Transverse colon (tissue), 3 donors: ENCODE data around the gene NLE1.

Source experiments
- EP300 ChIP-seq: sonication (generic); formaldehyde crosslinking; IDR thresholded peaks from one replicate; pipeline ENCODE4 v1.6.1; 2017; ENCODE audit warnings: antibody characterized with exemption, low read depth
- TF ChIP-seq, protein P1 (sequence below), 5 experiments: fragments of 200-600 bp in 3 of 5; fragments of 450-650 bp in 2 of 5; sonication (generic) in 3 of 5; IDR thresholded peaks; 1 replicate in 2 of 5; 2 replicates in 3 of 5; pipeline ENCODE4 v1.5.1; 2016 to 2017; ENCODE audit warnings: antibody characterized with exemption in 5 of 5, inconsistent platforms in 3 of 5, mild to moderate bottlenecking in 2 of 5, moderate library complexity in 1 of 5

DNA sequence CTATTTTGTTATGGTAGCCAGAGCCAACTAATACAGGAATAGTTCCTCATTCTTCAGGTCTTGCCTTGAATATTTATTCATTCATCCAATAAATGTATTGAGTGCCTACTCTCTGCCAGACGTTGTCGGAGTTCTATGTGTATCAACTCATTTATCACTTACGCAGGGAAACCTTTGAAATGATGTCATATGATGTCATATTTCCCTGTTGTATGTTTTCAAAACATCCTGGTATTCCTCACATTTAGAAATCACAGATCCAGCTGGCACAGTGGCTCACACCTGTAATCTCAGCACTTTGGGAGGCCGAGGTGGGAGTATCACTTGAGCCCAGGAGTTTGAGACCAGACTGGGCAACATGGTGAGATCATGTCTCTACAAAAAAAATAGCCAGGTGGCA, 2.7 kb upstream of the NLE1 start:
- TF ChIP-seq, protein P1, sequence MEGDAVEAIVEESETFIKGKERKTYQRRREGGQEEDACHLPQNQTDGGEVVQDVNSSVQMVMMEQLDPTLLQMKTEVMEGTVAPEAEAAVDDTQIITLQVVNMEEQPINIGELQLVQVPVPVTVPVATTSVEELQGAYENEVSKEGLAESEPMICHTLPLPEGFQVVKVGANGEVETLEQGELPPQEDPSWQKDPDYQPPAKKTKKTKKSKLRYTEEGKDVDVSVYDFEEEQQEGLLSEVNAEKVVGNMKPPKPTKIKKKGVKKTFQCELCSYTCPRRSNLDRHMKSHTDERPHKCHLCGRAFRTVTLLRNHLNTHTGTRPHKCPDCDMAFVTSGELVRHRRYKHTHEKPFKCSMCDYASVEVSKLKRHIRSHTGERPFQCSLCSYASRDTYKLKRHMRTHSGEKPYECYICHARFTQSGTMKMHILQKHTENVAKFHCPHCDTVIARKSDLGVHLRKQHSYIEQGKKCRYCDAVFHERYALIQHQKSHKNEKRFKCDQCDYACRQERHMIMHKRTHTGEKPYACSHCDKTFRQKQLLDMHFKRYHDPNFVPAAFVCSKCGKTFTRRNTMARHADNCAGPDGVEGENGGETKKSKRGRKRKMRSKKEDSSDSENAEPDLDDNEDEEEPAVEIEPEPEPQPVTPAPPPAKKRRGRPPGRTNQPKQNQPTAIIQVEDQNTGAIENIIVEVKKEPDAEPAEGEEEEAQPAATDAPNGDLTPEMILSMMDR (IDR thresholded peaks at IDR 0.05) = no peak
- no peak for TF ChIP-seq EP300
